Activated CD8-positive, alpha-beta memory T cell treated with anti-CD3 and anti-CD28 coated beads for 36 hours (primary cell): ENCODE data around the gene SLC25A12. TPM values are rescaled to one million over a fixed set of nuclear protein-coding genes. Genes with fewer than 3 reads are reported as not detected.
"Not testable (repeated sequence)": the region's sequence is repeated elsewhere in the genome, so short reads cannot be mapped to it uniquely, and the experiment has no call there.

ENCODE experiments used
- CTCF ChIA-PET: fragments of 350-600 bp; sonication (Branson Sonifier 250); formaldehyde crosslinking; loops from one replicate; lab custom pipeline; 2021; ENCODE audit warnings: antibody characterized with exemption; lab: Charles Lee
- POLR2A ChIA-PET: fragments of 350-600 bp; sonication (Branson Sonifier 250); formaldehyde crosslinking; loops from one replicate; lab custom pipeline; 2021; ENCODE audit warnings: antibody characterized with exemption; lab: Charles Lee
- total RNA-seq, 2 experiments: library from RNA; stranded (reverse); gene quantifications; one replicate each; pipeline ENCODE4 v1.2.3, GENCODE V29; 2021

Gene SLC25A12
- total RNA-seq, 2 experiments from 2014 or later: 23.8 to 27.3 TPM

DNA sequence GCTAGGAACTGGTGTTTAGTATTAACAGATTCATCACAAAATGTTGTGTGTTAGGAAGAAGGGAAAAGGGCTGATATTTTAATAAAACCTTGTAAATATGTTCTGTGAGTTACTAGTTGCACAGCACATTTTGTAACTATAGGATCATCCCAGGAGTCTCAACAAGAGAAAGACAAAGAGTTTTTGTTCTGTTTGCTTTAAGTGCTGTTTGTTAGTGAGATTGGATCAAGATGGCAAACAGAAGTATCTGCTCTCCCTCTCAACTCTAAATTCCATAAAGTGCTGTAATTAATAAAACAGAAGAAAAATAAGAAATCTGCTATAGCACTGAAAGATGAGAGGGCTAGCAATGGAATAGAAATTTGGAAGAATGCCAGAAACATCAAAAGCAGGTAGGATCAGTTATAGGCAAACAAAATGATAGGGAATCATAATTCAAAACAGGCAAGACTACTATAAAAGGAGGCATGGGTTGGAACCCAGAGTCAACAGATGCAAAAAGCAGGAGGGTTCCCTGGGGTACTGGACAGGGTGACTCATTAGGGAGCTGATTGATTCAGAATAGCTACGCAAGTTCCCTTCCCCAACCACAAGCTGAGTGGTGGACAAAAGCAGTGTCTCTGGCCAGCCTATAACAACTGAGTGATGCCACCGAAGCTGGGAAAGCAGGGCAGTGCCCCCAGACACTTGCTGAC, 131.0 kb downstream of the SLC25A12 start:
- ChIA-PET CTCF (no interaction called here), POLR2A (no interaction called here)

DNA sequence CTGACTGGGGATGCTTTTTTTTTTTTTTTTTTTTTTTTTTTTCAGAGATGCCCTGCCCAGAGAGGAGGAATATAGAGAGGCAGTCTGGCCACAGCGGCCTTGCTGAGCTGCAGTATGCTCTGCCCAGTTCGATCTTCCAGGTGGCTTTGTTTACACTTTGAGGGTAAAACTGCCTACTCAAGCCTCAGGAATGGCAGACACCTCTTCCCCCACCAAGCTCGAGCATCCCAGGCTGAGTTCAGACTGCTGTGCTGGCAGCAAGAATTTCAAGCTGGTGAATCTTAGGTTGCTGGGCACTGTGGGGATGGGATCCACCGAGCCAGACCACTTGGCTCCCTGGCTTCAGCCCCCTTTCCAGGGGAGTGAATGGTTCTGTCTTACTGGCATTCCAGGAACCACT, 132.9 kb downstream of the SLC25A12 start:
- POLR2A ChIA-PET: not testable (repeated sequence)
- CTCF ChIA-PET: interaction anchor here (0.7 kb wide), 1 partner anchor 735 kb away, joined by 3 read pairs; no protein-coding TSS in a partner anchor

DNA sequence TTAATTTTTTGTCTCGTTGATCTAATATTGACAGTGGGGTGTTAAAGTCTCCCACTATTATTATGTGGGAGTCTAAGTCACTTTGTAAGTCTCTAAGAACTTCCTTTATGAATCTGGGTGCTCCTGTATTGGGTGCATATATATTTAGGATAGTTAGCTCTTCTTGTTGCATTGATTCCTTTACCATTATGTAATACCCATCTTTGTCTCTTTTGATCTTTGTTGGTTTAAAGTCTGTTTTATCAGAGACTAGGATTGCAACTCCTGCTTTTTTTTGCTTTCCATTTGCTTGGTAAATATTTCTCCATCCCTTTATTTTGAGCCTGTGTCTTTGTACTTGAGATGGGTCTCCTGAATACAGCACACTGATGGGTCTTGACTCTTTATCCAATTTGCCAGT, 135.3 kb downstream of the SLC25A12 start:
- POLR2A ChIA-PET, CTCF ChIA-PET: not testable (repeated sequence)

DNA sequence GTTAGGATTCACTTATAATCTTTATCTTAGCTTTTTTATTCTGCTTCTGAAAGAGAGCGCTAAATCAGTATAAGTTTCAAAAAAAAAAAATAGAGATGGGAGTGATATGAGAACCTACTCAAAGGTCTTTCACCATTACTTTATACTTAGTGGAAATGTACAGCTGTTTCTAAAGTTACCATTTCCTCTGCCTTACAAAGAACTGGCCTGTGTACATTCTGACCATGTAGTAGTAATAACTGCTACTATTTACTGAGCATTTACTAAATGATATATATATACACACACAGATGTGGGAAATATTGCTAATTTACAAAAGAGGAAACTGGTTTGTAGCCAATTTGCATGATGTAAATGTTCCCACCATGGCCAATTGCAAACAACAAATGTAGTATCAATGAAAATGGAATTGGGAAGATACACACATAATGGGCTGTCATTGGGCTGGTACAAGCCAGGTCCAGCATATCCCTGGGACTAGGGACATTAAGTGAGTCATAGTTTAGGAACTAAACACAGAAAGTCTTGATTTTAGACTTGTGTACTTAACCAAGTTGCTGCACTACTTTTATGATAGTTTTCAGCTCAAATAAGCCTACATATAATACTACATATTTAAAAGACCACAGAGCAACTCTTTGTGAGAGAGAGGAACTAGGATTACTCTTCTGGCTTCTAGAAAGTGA, 139.6 kb downstream of the SLC25A12 start:
- POLR2A ChIA-PET: no interaction called here
- CTCF ChIA-PET: interaction anchor here (0.6 kb wide), 2 partner anchors 13 to 31 kb away, joined by 3 read pairs; no protein-coding TSS in a partner anchor

DNA sequence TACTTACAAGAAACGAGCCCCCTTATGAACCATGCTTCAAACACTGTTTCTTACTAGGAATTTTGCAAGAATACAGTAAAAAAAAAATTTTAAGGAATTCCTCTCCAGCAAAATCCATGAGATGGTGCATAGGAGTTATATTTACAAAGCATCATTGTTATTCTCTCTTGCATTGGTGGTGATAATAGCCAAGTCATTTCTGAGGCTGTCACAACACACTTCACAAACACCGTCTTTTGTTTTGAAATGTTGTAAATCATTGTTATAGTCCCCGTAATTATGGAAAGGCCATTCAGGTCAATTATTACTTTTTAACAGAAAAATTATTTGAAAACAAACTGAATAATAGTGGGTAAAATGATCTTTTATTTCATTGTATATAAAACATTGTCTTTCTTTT, 146.7 kb downstream of the SLC25A12 start:
- POLR2A ChIA-PET: no interaction called here

DNA sequence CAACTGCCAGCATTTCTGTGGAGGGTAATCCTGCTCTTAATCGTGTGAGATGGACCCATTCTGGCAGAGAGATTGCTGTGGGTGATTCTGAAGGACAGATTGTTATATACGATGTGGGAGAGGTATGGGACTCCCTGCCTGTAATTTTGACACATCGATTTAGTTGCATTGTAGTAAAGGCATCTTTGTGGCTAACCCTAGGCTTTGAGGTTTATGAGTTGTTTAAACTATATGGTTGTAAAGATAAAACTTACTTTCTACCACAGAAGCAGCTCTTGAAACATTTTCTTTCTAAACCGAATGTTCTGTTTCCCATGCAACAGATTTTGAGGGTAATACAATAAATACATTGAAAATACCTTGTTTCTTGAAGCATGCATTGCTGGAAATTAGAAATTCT, 148.2 kb downstream of the SLC25A12 start:
- ChIA-PET CTCF (no interaction called here), POLR2A (no interaction called here)

More for the DNA sequence above, 146.7 kb downstream of the SLC25A12 start:
- CTCF ChIA-PET: no interaction called here

DNA sequence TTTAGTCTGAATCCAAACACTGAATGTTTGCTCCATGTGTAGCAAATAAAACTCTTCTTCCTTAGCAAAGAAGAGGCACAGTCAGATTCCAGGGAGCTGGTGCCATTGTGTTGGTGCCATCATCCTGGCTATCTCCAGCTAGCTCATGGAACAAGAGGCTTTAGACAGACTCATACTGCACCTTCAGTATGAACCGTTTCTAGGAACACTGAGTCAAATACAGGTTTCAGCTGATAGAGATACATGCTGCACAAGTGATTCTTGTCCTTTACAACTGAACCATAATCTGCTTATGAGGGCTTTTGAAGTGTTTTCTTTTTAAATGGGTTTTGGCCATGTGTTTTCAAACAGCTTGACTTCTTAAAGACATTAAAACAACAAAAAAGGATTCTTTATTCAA, 148.9 kb downstream of the SLC25A12 start:
- ChIA-PET CTCF (no interaction called here), POLR2A (no interaction called here)

DNA sequence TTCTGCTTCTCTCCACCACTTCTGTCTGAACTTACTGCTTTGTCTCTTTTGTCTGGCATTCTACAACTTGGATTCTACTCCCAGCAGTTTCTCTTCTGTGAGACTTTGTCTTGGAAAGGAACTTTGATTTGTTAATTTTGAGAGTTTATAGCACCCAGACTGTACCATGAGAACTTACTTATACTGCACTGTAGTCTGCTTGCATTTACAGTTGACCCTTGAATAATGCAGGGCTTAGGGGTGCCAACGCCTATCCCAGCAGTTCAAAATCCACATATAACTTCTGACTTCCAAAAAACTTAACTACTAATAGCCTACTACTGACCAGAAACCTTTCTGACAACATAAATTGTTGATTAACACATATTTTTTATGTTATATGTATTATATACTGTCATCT, 151.3 kb downstream of the SLC25A12 start:
- CTCF ChIA-PET: no interaction called here
- POLR2A ChIA-PET: no interaction called here

DNA sequence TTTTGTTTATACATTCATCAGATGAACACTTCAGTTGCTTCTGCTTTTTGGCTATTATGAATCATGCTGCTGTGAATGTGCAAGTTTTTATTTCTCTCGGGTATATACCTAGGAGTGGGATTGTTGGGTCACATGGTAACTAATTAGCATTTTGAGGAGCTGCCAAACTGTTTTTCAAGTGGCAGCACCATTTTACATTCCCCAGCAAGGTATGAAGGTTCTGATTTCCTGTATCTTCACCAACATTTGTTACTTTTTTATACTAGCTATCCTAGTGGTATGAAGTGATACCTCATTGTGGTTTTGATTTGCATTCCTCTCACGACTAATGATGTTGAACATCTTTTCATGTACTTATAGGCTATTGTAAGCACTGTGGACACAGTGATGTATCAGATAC, 152.9 kb downstream of the SLC25A12 start:
- POLR2A ChIA-PET: no interaction called here
- CTCF ChIA-PET: interaction anchor here (0.6 kb wide), 1 partner anchor 13 kb away, joined by 3 read pairs; no protein-coding TSS in a partner anchor

DNA sequence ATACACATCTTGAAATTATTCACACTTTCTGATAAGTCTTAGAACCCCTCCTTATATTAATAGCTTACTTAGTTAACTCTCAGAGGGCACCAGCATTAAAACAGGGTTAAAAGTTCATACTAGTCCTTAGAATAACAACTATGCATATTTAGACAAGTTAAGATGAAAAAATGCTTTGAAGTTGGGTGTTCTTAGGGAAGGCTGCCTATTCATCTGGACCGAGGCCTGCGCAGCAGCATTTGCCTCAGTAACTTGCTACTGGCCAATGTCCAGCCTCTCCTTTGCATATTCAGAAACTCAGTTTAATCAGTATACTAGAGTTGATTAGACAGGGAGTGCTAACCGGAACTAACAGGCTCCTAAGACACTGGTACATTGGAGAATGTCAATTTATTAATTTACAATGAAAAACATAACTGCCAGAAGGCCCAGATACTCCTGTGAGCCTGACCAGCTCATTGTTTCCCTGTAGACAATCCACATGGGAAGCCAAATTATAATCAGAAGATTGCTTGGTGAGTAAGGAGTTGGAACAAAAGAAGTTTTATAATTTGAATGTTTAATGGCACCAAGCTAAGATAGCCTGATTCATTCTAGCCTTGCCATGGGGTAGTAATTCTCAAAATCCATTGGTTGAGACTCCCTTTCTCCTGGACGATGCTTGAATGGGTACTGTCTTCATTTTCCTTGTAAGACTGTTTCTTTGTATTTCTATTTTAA, 157.9 kb downstream of the SLC25A12 start:
- POLR2A ChIA-PET: no interaction called here
- CTCF ChIA-PET: interaction anchor here (0.6 kb wide), 1 partner anchor 21 kb away, joined by 3 read pairs; no protein-coding TSS in a partner anchor

Other genes with a start within 250 kb of the SLC25A12 start
- 10 to 100 TPM; 47.3 to 48.4 TPM for gene DYNC1I2, start 206.8 kb downstream of the SLC25A12 start, total RNA-seq
- 10 to 100 TPM; 84.4 to 88.7 TPM for gene HAT1, start 28.2 kb upstream of the SLC25A12 start, total RNA-seq
- gene METAP1D, start 105.7 kb upstream of the SLC25A12 start, total RNA-seq: 1 to 10 TPM; 8.2 to 8.4 TPM
- not detected for gene DLX1, start 191.3 kb upstream of the SLC25A12 start, total RNA-seq
- gene DLX2, start 208.7 kb upstream of the SLC25A12 start, total RNA-seq: not detected